ENCODE results near the gene KIAA1671.

KIAA1671 gene

GRCh38 chr22:25012741-25013143 lies 60.2 kb downstream of the KIAA1671 start:
- Histone ChIP-seq H3F3A (ENCODE audit: low read depth) (no peaks in the 10 kb centered on the region), H3K9me2 (replicated peaks; ENCODE audit: low read depth, low read length) (no peaks in the 10 kb centered on the region), H3K9me3 (ENCODE audit: insufficient read depth, low read depth, low read length) (no peaks in the 10 kb centered on the region), H3K4me2 (ENCODE audit: low read depth, low read length, poor library complexity, severe bottlenecking) (no peak overlapping the region), H3K36me3 (ENCODE audit: insufficient read depth, low read length) (no peaks in the 10 kb centered on the region), H4K20me1 (ENCODE audit: insufficient read depth, low read length, poor library complexity, severe bottlenecking) (no peaks in the 10 kb centered on the region), H2AFZ (ENCODE audit: low read length) (no peak overlapping the region), H3K4me3 (ENCODE audit: low read length, poor library complexity, severe bottlenecking) (no peak overlapping the region), H3K4me1 (ENCODE audit: insufficient read depth, low read length, poor library complexity, severe bottlenecking) (no peaks in the 10 kb centered on the region), H3K79me2 (ENCODE audit: insufficient read depth, low read length) (no peaks in the 10 kb centered on the region), H3K9ac (ENCODE audit: low read depth, low read length, poor library complexity, severe bottlenecking) (no peak overlapping the region), H3K27me3 (ENCODE audit: insufficient read depth, low read length, poor library complexity, severe bottlenecking) (no peaks in the 10 kb centered on the region)
- TF ChIP-seq, protein P1, sequence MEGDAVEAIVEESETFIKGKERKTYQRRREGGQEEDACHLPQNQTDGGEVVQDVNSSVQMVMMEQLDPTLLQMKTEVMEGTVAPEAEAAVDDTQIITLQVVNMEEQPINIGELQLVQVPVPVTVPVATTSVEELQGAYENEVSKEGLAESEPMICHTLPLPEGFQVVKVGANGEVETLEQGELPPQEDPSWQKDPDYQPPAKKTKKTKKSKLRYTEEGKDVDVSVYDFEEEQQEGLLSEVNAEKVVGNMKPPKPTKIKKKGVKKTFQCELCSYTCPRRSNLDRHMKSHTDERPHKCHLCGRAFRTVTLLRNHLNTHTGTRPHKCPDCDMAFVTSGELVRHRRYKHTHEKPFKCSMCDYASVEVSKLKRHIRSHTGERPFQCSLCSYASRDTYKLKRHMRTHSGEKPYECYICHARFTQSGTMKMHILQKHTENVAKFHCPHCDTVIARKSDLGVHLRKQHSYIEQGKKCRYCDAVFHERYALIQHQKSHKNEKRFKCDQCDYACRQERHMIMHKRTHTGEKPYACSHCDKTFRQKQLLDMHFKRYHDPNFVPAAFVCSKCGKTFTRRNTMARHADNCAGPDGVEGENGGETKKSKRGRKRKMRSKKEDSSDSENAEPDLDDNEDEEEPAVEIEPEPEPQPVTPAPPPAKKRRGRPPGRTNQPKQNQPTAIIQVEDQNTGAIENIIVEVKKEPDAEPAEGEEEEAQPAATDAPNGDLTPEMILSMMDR (conservative IDR thresholded peaks at IDR 0.05; ENCODE audit: low read length): no peak
- TF ChIP-seq EZH2phosphoT487 (IDR thresholded peaks at IDR 0.05; ENCODE audit: borderline replicate concordance): no peak

- H3K4me2 ChIP-seq (ENCODE audit: low read depth, low read length, poor library complexity, severe bottlenecking): no peak overlapping the region
- no peaks in the 10 kb centered on the region for H4K20me1 ChIP-seq (ENCODE audit: insufficient read depth, low read length, poor library complexity, severe bottlenecking)
- H3K9me3 ChIP-seq (ENCODE audit: insufficient read depth, low read depth, low read length): no peaks in the 10 kb centered on the region
- H3F3A ChIP-seq (ENCODE audit: low read depth): no peaks in the 10 kb centered on the region
- no peaks in the 10 kb centered on the region for H3K79me2 ChIP-seq (ENCODE audit: insufficient read depth, low read length)
- no peak overlapping the region for H3K4me3 ChIP-seq (ENCODE audit: low read length, poor library complexity, severe bottlenecking)
- TF ChIP-seq, protein P1 (conservative IDR thresholded peaks at IDR 0.05; ENCODE audit: low read length): no peak
- TF ChIP-seq EZH2phosphoT487 (IDR thresholded peaks at IDR 0.05; ENCODE audit: borderline replicate concordance): no peak
- H3K27me3 ChIP-seq (ENCODE audit: insufficient read depth, low read length, poor library complexity, severe bottlenecking): no peaks in the 10 kb centered on the region
- H3K4me1 ChIP-seq (ENCODE audit: insufficient read depth, low read length, poor library complexity, severe bottlenecking): no peaks in the 10 kb centered on the region
- no peaks in the 10 kb centered on the region for H3K9me2 ChIP-seq (replicated peaks; ENCODE audit: low read depth, low read length)
- H3K36me3 ChIP-seq (ENCODE audit: insufficient read depth, low read length): no peaks in the 10 kb centered on the region
- no peak overlapping the region for H2AFZ ChIP-seq (ENCODE audit: low read length)
- no peak overlapping the region for H3K9ac ChIP-seq (ENCODE audit: low read depth, low read length, poor library complexity, severe bottlenecking)
Measured at GRCh38 chr22:25013607-25014006, 61.1 kb downstream of the KIAA1671 start.

DNA sequence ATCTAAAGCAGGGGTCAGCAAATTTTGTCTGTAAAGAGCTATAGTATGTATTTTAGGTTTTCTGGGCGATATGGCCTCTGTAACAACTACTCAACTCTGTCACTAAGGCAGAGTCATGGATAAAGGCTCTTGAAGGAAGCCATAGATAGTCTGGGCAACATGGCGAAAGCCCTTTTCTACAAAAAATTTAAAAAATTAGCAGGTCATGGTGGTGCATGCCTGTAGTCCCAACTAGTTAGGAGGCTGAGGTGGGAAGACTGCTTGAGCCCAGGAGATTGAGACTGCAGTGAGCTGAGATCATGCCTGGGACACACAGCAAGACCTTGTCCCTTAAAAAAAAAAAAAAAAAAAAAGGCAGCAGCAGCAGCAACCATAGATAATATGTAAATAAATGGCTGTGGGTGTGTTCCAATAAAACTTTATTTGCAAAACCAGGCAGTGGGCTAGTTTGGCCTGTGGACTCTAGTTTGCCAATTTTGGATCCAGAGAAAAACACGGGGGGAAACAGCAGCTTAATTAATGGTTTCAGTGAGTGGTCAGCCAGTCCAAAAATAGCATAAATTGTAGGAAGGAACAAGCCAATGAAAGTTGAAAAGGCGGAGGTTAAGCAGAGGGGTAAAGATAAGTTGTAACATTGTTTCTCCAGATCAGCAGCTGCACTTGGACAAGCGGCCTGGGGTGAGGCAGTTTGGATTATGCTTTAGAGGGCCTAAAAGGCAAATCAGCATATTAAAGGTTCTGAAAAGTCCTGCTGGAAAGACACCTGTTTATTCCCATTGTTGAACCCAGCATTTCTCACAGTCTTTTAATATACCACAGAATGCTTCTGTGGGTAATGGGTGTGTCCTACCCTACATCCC lies 62.6 kb downstream of the KIAA1671 start:
- Histone ChIP-seq H3K36me3 (ENCODE audit: insufficient read depth, low read length) (no peaks in the 10 kb centered on the region), H3K9me2 (replicated peaks; ENCODE audit: low read depth, low read length) (no peaks in the 10 kb centered on the region), H3K27me3 (ENCODE audit: insufficient read depth, low read length, poor library complexity, severe bottlenecking) (no peaks in the 10 kb centered on the region), H2AFZ (ENCODE audit: low read length) (no peak overlapping the region), H3K79me2 (ENCODE audit: insufficient read depth, low read length) (no peaks in the 10 kb centered on the region), H3K9ac (ENCODE audit: low read depth, low read length, poor library complexity, severe bottlenecking) (no peak overlapping the region), H4K20me1 (ENCODE audit: insufficient read depth, low read length, poor library complexity, severe bottlenecking) (no peaks in the 10 kb centered on the region), H3K4me1 (ENCODE audit: insufficient read depth, low read length, poor library complexity, severe bottlenecking) (no peaks in the 10 kb centered on the region), H3K4me3 (ENCODE audit: low read length, poor library complexity, severe bottlenecking) (no peak overlapping the region), H3F3A (ENCODE audit: low read depth) (no peaks in the 10 kb centered on the region), H3K9me3 (ENCODE audit: insufficient read depth, low read depth, low read length) (no peaks in the 10 kb centered on the region), H3K4me2 (ENCODE audit: low read depth, low read length, poor library complexity, severe bottlenecking) (no peak overlapping the region)
- no peak for TF ChIP-seq EZH2phosphoT487 (IDR thresholded peaks at IDR 0.05; ENCODE audit: borderline replicate concordance)
- TF ChIP-seq, protein P1 (conservative IDR thresholded peaks at IDR 0.05; ENCODE audit: low read length): no peak

Data from Loucy (cell line).